Stimulated activated CD8-positive, alpha-beta memory T cell treated with anti-CD3 and anti-CD28 coated beads, Interleukin-12 subunit alpha, Interleukin-12 subunit beta, amount 100 ng/mL, for 24 hours (primary cell): ENCODE results near the gene RASL10A.

Experiments used
- DNase-seq: peaks from one replicate; pipeline ENCODE4 v3.0.0-alpha.2; 2020; ENCODE audit errors: extremely low read depth

RASL10A gene

DNA sequence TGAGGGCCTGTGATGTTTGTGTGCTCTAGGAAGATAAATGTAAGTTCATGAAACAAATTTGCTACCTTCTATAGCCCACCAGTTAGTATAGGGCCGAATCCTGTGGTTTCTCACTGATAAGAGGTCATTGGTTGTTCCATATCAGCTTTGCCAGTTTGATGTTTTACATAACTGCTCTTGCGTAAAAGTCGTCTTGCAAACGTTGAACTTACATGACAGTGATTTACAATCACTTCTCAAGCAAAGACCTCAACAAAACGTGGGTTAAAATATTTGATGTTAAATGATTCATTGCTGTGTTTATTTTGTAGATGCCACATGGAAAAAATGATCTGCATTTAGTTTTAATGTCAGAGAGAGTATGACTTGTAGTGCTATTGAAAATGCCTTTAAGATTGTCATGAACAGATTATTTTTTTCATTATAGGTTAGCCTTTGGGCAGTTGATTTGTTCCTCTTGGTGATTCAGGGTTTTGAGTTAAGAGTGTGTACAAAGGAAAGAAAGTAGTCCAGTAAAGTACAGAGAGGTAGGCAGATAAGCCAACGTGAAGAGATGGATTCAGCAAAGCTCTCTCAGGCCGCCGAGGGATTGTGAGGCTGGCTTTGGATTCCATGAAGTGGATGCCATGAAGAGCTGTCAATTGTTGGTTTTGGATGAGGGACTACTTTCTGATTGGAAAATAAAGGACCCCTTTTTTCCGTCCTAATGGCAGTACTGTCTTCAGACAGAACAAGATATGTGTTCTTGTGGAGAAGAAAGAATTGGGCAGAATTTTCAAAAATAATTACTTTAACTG lies 44.8 kb downstream of the RASL10A start:
- no peak for DNase-seq

DNA sequence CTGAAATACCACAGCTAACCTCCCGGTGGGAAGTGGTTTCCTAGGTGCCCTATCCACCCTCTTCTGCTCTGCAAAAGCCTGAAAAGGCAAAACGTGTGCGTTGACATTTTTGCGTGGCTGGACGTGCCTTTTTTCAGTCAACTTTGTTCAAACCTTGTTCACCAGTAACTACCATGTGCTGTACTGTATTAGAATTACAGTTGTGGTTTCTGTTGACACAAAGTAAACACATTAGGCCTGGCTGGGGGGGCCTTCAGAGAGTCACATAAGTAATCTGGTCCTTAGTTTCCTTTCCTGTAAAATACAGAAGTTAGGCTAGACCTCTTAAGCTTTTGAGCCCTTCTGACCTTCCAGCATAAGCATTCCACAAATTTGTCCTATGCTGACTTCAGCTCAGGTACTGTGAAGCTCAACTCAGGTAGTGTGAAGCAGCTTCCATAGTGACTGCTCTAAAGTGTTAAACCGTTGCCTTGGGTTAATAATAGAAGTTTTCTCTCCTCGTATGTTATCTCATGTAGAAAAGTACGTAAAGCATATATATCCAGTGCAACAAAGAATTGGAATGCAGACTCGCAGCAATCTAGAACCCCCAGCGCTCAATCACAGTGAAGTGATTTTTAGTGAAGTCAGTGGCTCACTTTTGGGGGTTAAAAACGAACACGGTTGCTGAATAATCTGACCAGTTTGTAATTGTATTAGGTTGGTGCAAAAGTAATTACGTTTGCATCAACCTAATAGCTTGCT lies 45.6 kb downstream of the RASL10A start:
- no peak for DNase-seq

DNA sequence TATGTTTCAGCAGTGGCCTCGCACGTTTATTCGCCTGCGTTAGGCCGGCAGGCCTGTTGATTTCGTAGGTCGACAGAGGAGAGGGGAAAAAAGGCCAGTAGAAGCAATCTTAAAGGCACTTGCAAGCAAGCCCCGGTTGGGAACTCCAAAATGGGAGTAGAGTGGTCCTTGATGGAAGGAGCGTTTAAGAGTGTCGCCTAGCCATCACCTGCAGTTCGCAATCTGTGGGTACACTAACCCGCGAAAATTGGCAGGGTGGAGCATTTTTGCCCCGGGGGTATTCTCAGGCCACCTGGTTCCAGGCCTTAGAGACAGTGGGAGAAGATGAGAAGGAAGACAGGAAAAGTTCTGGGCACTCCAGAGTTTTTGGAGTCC lies 46.3 kb downstream of the RASL10A start:
- DNase-seq = no peak

DNA sequence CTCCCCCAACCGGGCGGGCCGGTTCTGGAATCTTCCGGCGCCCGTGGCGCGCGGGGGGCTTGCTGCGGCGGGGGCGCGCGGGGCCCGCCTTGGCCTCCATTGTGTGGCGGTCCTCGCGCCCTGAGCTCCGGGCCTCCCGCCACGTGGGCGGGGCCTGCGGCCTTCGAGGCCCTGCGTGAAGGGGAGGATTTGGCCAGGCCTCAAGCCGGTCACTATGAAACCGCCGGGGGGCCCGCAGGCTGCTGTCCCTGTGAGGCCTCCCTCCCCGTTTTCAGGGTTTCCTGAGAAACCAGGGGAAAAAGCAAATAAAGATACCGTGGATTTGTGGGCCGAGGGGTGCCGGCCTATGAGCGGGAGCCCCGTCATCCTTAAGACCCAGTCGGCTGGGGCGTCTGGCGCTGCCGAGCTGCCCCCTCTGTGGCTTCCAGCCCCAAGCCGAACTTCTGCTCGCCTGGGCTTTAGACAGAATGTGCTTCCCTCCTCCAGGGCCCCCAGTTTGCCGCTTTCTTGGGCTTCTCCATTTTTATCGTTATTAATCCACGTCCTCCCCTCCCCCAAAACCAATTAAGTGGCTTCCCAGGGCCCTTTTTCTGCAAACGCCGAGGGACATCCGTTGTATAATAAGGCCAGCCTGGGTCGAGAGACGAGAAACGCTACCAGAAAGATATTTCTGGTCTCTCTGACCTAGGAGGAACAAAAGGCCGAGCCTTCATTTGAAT lies 46.8 kb downstream of the RASL10A start:
- DNase-seq = no peak

- peak; percentile 86 for DNase-seq
Measured at GRCh38 chr22:29267858-29268510, 47.5 kb downstream of the RASL10A start, which contains the start of the genes EWSR1 and RHBDD3. EWSR1 (plus strand) TSS chr22:29268268; CDS start chr22:29268337, 69 bp downstream. RHBDD3 (minus strand) TSS chr22:29267981; CDS start chr22:29265626, 2,355 bp downstream.

- no peak for DNase-seq
Measured at GRCh38 chr22:29267462-29267857, 48.0 kb downstream of the RASL10A start.

DNA sequence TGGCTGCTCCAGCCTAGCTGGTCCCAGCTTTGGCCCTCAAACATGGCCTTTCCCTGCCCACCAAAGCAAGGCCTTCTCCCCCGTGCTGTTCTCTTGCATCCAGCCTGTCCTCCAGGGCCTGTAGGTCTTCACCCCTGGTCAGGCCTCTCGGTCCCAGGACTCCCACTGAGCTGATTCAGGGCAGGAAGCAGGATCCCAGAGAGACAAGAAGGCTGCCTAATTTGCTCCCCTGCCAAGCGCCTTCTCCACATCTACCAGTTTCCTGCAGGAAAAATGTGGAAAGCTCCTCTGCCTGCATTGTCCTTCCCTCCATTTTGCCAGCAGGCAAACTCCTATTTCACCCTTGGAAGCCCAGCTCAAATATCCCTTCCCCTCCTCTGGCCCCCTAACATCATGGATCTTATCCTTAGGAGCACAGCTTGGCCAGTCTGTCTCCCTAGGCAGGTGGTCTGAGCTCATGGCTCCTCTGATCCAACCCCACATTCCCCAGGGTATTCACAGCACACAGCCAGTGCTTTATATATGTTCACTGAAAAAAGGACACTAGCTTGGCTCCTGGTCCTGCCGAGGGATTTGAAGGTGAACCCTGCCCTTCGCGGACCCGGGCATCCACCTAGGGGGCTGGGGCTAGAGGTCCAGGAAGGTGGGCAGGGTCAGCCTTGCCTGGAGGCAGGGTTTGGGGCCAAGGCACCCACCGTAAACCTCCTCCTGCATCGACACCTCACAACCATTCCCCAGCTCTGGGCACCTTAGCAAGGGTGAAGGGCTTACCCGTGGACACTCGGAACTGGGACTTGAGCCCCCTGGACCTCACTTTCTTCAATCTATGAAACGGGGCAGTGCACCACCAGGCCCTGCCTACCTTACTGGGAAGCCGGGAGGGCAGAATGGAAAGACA lies 48.7 kb downstream of the RASL10A start:
- no peak for DNase-seq

- no peak for DNase-seq
Measured at GRCh38 chr22:29265929-29266328, 49.6 kb downstream of the RASL10A start.

DNA sequence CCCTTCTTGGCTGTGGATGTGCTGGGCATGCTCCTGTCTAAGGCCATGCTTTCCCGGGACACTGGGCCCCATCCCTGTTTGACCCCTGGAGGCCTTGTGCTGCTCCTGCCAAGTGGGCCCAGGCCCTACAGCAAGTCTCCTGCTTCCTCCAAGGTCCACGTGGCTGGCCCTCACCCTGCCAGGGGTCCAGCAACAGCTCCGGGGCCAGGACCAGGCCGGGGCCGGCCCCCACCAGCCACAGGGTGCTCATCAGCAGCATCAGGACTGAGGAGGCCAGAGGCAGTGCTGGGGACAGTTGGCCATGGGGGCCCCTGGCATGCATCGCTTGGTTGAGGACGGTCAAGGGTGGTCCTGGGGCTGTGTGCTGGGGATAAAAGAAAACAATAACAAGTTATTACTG lies 50.2 kb downstream of the RASL10A start:
- no peak for DNase-seq

DNA sequence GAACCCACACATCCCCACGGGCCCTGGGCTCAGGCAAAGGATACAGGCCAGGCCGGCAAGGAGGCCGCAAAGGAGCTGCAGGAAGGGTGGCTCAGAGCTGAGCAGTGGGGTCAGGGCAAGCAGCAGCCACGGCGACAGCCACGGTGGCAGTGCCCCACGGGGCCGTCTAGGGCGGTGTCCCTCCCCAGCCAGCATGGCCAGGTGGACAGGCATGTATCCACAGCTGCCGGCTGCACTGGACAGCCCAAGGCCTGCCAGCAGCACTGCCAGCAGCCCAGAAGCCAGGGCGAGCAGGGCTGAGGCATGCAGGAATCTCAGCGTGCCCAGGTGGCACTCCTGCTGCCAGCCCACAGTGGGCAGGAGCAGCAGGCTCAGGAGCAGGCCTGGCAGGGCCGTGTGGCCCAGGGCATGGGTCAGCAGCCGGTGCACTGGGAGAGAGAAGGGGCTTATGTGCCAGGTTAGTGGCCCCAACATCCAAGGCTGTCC lies 51.7 kb downstream of the RASL10A start:
- no peak for DNase-seq
